WTC11 (cell line): ENCODE measurements around the gene LCT. TPM values are rescaled to one million over a fixed set of nuclear protein-coding genes. Genes with fewer than 3 reads are reported as not detected.

Experiments used
- ATAC-seq: fragments of 200-7000 bp; cut with Tn5 transposase; 2 replicates; pipeline ENCODE4 v1.10.0; 2021; ENCODE audit warnings: mild to moderate bottlenecking, moderate library complexity
- CTCF ChIA-PET: fragments of 300-600 bp; sonication (Branson Sonifier 250); formaldehyde crosslinking; loops from one replicate; lab custom pipeline; 2021; ENCODE audit warnings: antibody characterized with exemption; lab: Charles Lee
- POLR2A ChIA-PET: fragments of 350-600 bp; sonication (Branson Sonifier 250); formaldehyde crosslinking; loops from one replicate; lab custom pipeline; 2021; ENCODE audit warnings: antibody characterized with exemption; lab: Charles Lee
- DNase-seq: peaks from one replicate; pipeline ENCODE4 v3.0.0; 2021; ENCODE audit warnings: low spot score
- H3K27ac Mint-ChIP-seq: 2 replicates; pipeline ENCODE4 v1.8.0; 2021; ENCODE audit warnings: mixed read lengths
- H3K27me3 Mint-ChIP-seq: 2 replicates; pipeline ENCODE4 v1.8.0; 2021; ENCODE audit warnings: low read depth, mild to moderate bottlenecking, moderate library complexity, mixed read lengths
- H3K36me3 Mint-ChIP-seq: 2 replicates; pipeline ENCODE4 v1.8.0; 2021; ENCODE audit warnings: mixed read lengths
- H3K4me1 Mint-ChIP-seq: 2 replicates; pipeline ENCODE4 v1.8.0; 2022; ENCODE audit warnings: mixed read lengths
- H3K4me3 Mint-ChIP-seq: 2 replicates; pipeline ENCODE4 v1.8.0; 2021; ENCODE audit warnings: mild to moderate bottlenecking, moderate library complexity, mixed read lengths
- H3K9me3 Mint-ChIP-seq: 2 replicates; pipeline ENCODE4 v1.8.0; 2021; ENCODE audit warnings: mixed read lengths
- CDX4 ChIP-seq: fragments of 250-450 bp; sonication (Bioruptor Pico); IDR thresholded peaks from 2 replicates; pipeline ENCODE4 v1.9.0; 2021; ENCODE audit warnings: moderate library complexity, mild to moderate bottlenecking, inconsistent platforms, borderline replicate concordance
- CREM ChIP-seq: sonication (generic); formaldehyde crosslinking; IDR thresholded peaks from 2 replicates; pipeline ENCODE4 v1.8.1; 2022; ENCODE audit warnings: mild to moderate bottlenecking, missing genetic modification reagents, moderate library complexity
- CTCF ChIP-seq: fragments of 200-600 bp; IDR thresholded peaks from 2 replicates; pipeline ENCODE4 v1.8.0; 2022; ENCODE audit warnings: antibody characterized with exemption
- E2F5 ChIP-seq: sonication (generic); formaldehyde crosslinking; IDR thresholded peaks from 2 replicates; pipeline ENCODE4 v1.8.1; 2022; ENCODE audit warnings: mild to moderate bottlenecking, moderate library complexity, missing genetic modification reagents
- FOXK1 ChIP-seq: sonication (generic); formaldehyde crosslinking; IDR thresholded peaks from 2 replicates; pipeline ENCODE4 v1.8.0; 2022; ENCODE audit warnings: mild to moderate bottlenecking, moderate library complexity, missing genetic modification reagents
- GABPB1 ChIP-seq: sonication (generic); formaldehyde crosslinking; IDR thresholded peaks from 2 replicates; pipeline ENCODE4 v1.8.1; 2023; ENCODE audit warnings: mild to moderate bottlenecking, missing genetic modification reagents
- GTF2I ChIP-seq: fragments of 250-450 bp; sonication (Bioruptor Pico); conservative IDR thresholded peaks from 2 replicates; pipeline ENCODE4 v1.4.0; 2021; ENCODE audit warnings: mild to moderate bottlenecking
- HMGA2 ChIP-seq: fragments of 250-450 bp; sonication (Bioruptor Pico); IDR thresholded peaks from 2 replicates; pipeline ENCODE4 v1.4.0; 2021; ENCODE audit warnings: mild to moderate bottlenecking, moderate library complexity
- HMGXB4 ChIP-seq: sonication (generic); formaldehyde crosslinking; IDR thresholded peaks from 2 replicates; pipeline ENCODE4 v1.8.1; 2023; ENCODE audit warnings: mild to moderate bottlenecking, moderate library complexity, missing genetic modification reagents
- KAT7 ChIP-seq: sonication (generic); formaldehyde crosslinking; IDR thresholded peaks from 2 replicates; pipeline ENCODE4 v1.8.1; 2023; ENCODE audit warnings: missing genetic modification reagents, mild to moderate bottlenecking, borderline replicate concordance
- MAX ChIP-seq: sonication (generic); formaldehyde crosslinking; IDR thresholded peaks from 2 replicates; pipeline ENCODE4 v1.8.0; 2022; ENCODE audit warnings: mild to moderate bottlenecking, missing genetic modification reagents
- NFATC4 ChIP-seq: fragments of 250-450 bp; sonication (Bioruptor Pico); IDR thresholded peaks from 2 replicates; pipeline ENCODE4 v1.9.0; 2021; ENCODE audit warnings: mild to moderate bottlenecking
- NR2C2 ChIP-seq: sonication (generic); formaldehyde crosslinking; IDR thresholded peaks from 2 replicates; pipeline ENCODE4 v1.8.0; 2022; ENCODE audit warnings: mild to moderate bottlenecking, missing genetic modification reagents
- PRDM15 ChIP-seq: sonication (generic); formaldehyde crosslinking; IDR thresholded peaks from 2 replicates; pipeline ENCODE4 v1.8.0; 2022; ENCODE audit warnings: missing genetic modification reagents
- PREB ChIP-seq: sonication (generic); formaldehyde crosslinking; IDR thresholded peaks from 2 replicates; pipeline ENCODE4 v1.8.1; 2022; ENCODE audit warnings: mild to moderate bottlenecking, missing genetic modification reagents, moderate library complexity, borderline replicate concordance
- TEAD1 ChIP-seq: sonication (generic); formaldehyde crosslinking; IDR thresholded peaks from 2 replicates; pipeline ENCODE4 v1.8.0; 2022; ENCODE audit warnings: mild to moderate bottlenecking, missing genetic modification reagents
- ZBTB43 ChIP-seq: sonication (generic); formaldehyde crosslinking; IDR thresholded peaks from 2 replicates; pipeline ENCODE4 v1.8.1; 2023; ENCODE audit warnings: mild to moderate bottlenecking, missing genetic modification reagents
- ZNF138 ChIP-seq: sonication (generic); formaldehyde crosslinking; conservative IDR thresholded peaks from 2 replicates; pipeline ENCODE4 v1.8.1; 2022; ENCODE audit warnings: mild to moderate bottlenecking, moderate library complexity, missing genetic modification reagents
- ZNF317 ChIP-seq: sonication (generic); formaldehyde crosslinking; IDR thresholded peaks from 2 replicates; pipeline ENCODE4 v1.8.1; 2023; ENCODE audit warnings: low read depth, mild to moderate bottlenecking, moderate library complexity, missing genetic modification reagents, borderline replicate concordance
- ZNF396 ChIP-seq: fragments of 250-450 bp; sonication (Bioruptor Pico); IDR thresholded peaks from 2 replicates; pipeline ENCODE4 v1.8.0; 2021; ENCODE audit warnings: mild to moderate bottlenecking, moderate library complexity, borderline replicate concordance
- ZNF671 ChIP-seq: fragments of 250-450 bp; sonication (Bioruptor Pico); IDR thresholded peaks from 2 replicates; pipeline ENCODE4 v1.8.0; 2021; ENCODE audit warnings: mild to moderate bottlenecking
- total RNA-seq: library from RNA; stranded (reverse); gene quantifications from 3 replicates; pipeline ENCODE4 v1.2.3, GENCODE V29; 2021

LCT gene
- total RNA-seq, 1 experiment from 2014 or later: 0.02 TPM

GRCh38 chr2:135742325-135742757 is 94.6 kb downstream of the LCT start:
- Mint-ChIP-seq H3K9me3 (no peaks in the 10 kb centered on the region), H3K27me3 (no peaks in the 10 kb centered on the region), H3K36me3 (0 out of 2 replicates have a peak, but pooled peaks cover 9% of the 10 kb centered on the region), H3K4me3 (peak overlapping the region; percentile 96), H3K27ac (peak overlapping the region; percentile 99), H3K4me1 (peaks cover 21% of the 10 kb centered on the region)
- TF ChIP-seq PREB (CRISPR knock-in tag) (no peak), ZNF396 (CRISPR knock-in tag) (no peak), NR2C2 (CRISPR knock-in tag) (no peak), ZNF671 (CRISPR knock-in tag) (no peak), CDX4 (no peak)
- ChIA-PET POLR2A (no interaction called here), CTCF (no interaction called here)
- peak; percentile 48 for DNase-seq
- peak; percentile 1 for ATAC-seq

- peak; percentile 96 for DNase-seq
- POLR2A ChIA-PET: interaction anchor here (0.7 kb wide), 2 partner anchors 566 to 816 kb away, joined by 4 to 5 read pairs; no protein-coding TSS in a partner anchor
- TF ChIP-seq HMGA2 (CRISPR knock-in tag) (no peak), ZNF138 (no peak), ZBTB43 (CRISPR knock-in tag) (no peak), TEAD1 (CRISPR knock-in tag) (peak; percentile 81), CTCF (peak; percentile 62; the same call in 1 of the 2 replicates), PRDM15 (CRISPR knock-in tag) (0 out of 2 replicates have a peak, but pooled peaks have one; percentile 9), CREM (CRISPR knock-in tag) (peak; percentile 88), NFATC4 (no peak), HMGXB4 (CRISPR knock-in tag) (peak; percentile 97), ZNF317 (0 out of 2 replicates have a peak, but pooled peaks have one; percentile 28), FOXK1 (CRISPR knock-in tag) (peak; percentile 49; the same call in 1 of the 2 replicates), E2F5 (peak; percentile 90), GTF2I (no peak), MAX (CRISPR knock-in tag) (peak; percentile 79), GABPB1 (CRISPR knock-in tag) (peak; percentile 69; the same call in 1 of the 2 replicates), KAT7 (CRISPR knock-in tag) (peak; percentile 92; the same call in 1 of the 2 replicates)
Measured at GRCh38 chr2:135741395-135742324, 95.3 kb downstream of the LCT start, which contains the start of gene UBXN4. TSS of gene UBXN4 (plus strand) at chr2:135741855. CDS start at chr2:135741930, 75 bp downstream.

More at GRCh38 chr2:135741395-135742324, 95.3 kb downstream of the LCT start, which contains the start of gene UBXN4:
- Mint-ChIP-seq H3K27ac (peak within 1 kb of the TSS; percentile 99), H3K4me1 (peaks cover 21% of the 10 kb centered on the region), H3K36me3 (0 out of 2 replicates have a peak, but pooled peaks cover 6% of the 10 kb centered on the region), H3K27me3 (no peaks in the 10 kb centered on the region), H3K4me3 (peak within 1 kb of the TSS; percentile 96), H3K9me3 (peaks cover 3% of the 10 kb centered on the region)
- ATAC-seq: peak; percentile 91
- CTCF ChIA-PET: interaction anchor here (0.6 to 2.0 kb wide), 8 partner anchors 15 to 594 kb away, joined by 3 to 9 read pairs (median 3); no protein-coding TSS in a partner anchor
